Measurements from ENCODE around the gene ADORA2B.

GRCh38 chr17:15941781-15942180 is 3.1 kb upstream of the ADORA2B start:
- no peak for TF ChIP-seq NRF1 (IDR thresholded peaks at IDR 0.05; ENCODE audit: low read depth, low read length)
- no peak for TF ChIP-seq CTCF (IDR thresholded peaks at IDR 0.05)
- TF ChIP-seq EP300 (IDR thresholded peaks at IDR 0.05; ENCODE audit: borderline replicate concordance in 1 of 2, low read depth in 1 of 2, low read length in 1 of 2) = no peak
- no peak for TF ChIP-seq POLR2AphosphoS5 (IDR thresholded peaks at IDR 0.05; ENCODE audit: low read depth, low read length)
- TF ChIP-seq GABPA (IDR thresholded peaks at IDR 0.05; ENCODE audit: low read depth) = no peak
- TF ChIP-seq MXI1 (IDR thresholded peaks at IDR 0.05; ENCODE audit: low read depth, low read length) = no peak
- no peak for TF ChIP-seq USF2 (IDR thresholded peaks at IDR 0.05; ENCODE audit: borderline replicate concordance, low read depth, low read length)
